ENCODE results near the gene DEPP1. TPM values are rescaled to one million over a fixed set of nuclear protein-coding genes. Genes with fewer than 3 reads are reported as not detected.

Gene DEPP1
- total and polyA plus RNA-seq, 2 of the 13 experiments (the other 11 are each of a cell fraction or from before 2014, with no cell fraction given): 14.8 to 270 TPM

DNA sequence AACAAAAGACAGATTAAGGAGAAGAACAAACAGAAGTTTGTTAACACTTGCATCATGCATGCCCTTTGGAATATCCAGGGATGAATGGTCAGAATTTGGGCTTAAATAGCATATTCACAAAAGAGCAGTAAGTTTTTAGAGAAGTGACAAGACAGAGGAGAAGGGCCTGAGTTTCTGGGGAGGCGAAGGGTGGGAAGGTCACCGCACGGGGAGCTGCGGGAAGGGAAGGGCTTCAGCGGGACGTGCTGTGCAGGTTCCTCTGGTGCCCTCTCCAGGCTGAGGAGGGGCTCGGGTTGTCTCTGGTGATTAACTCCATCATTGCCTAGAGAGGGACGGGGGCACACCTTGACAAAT, 11.7 kb upstream of the DEPP1 start:
- H3K36me3 ChIP-seq (replicated peaks in 1 of 2; ENCODE audit: control insufficient read depth in 1 of 2, insufficient read depth in 2 of 2, low read length in 2 of 2): peaks cover 17 to 42% of the 10 kb centered on the region in 2 experiments; a peak in 4 of 5 replicates
- H3K79me2 ChIP-seq (ENCODE audit: insufficient read depth, low read length): no peaks in the 10 kb centered on the region
- H3K9me3 ChIP-seq (ENCODE audit: low read length): no peaks in the 10 kb centered on the region
- peak overlapping the region; percentile 55 for H3K27ac ChIP-seq (ENCODE audit: extremely low read length, insufficient read depth, low read length)
- 0 out of 6 replicates have a peak overlapping the region, but pooled peaks of 1 of the 3 experiments have one; percentile 0 for H3K4me3 ChIP-seq (replicated peaks in 1 of 3; ENCODE audit: insufficient read depth in 1 of 3, low read depth in 2 of 3, low read length in 3 of 3)
- intact Hi-C loops (cut with micrococcal nuclease; ENCODE audit: unreplicated experiment): loop anchor here (5.0 kb wide), 1 partner anchor 58 kb away; no protein-coding TSS in a partner anchor
- peak overlapping the region; percentile 54 for H3K9ac ChIP-seq (ENCODE audit: insufficient read depth, low read depth, low read length)
- ChIA-PET CTCF (ENCODE audit: low intra/inter-chr PET ratio, low total read pairs) (interaction anchor here (0.9 to 2.2 kb wide), 2 partner anchors 27 to 57 kb away, joined by 4 to 16 read pairs; no protein-coding TSS in a partner anchor), POLR2A (interaction anchor here (1.1 to 12.0 kb wide), 7 partner anchors 9 to 58 kb away, joined by 3 to 863 read pairs (median 6); partner anchors contain the start of gene DEPP1)
- FAIRE-seq: peak; percentile 80
- no peak overlapping the region for H2AFZ ChIP-seq (ENCODE audit: low read length)
- H3K27me3 ChIP-seq (ENCODE audit: control insufficient read depth in 1 of 2, insufficient read depth in 2 of 2, low read length in 2 of 2): no peaks in the 10 kb centered on the region
- peak; percentile 71 for DNase-seq (ENCODE audit: low spot score)
- in situ Hi-C loops (cut with HindIII; ENCODE audit: extremely low pct_ligation_motif_present, low pct_unique_long_range_greater_than_20kb): no loop called here
- BruUV-seq (replicated peaks): no TSS peak
- WGBS (ENCODE audit: low lambda C conversion rate): 14% methylated on average over 8 of the region's 8 CpGs
- peak; percentile 86 for ATAC-seq
- peaks cover 75% of the 10 kb centered on the region for H3K4me1 ChIP-seq (ENCODE audit: insufficient read depth, low read length)
- H3K4me2 ChIP-seq (ENCODE audit: low read depth, low read length): peak overlapping the region; percentile 40
- H4K20me1 ChIP-seq (ENCODE audit: insufficient read depth, low read length): no peaks in the 10 kb centered on the region
- peak; percentile 32; the same call in 1 of the 2 replicates for TF ChIP-seq TCF7 (IDR thresholded peaks at IDR 0.05; ENCODE audit: low read depth)
- peak; percentile 49; the same call in 1 of the 2 replicates for TF ChIP-seq KLF6 (CRISPR knock-in tag; IDR thresholded peaks at IDR 0.05)
- TF ChIP-seq NFIC (IDR thresholded peaks at IDR 0.05; ENCODE audit: low read length): 0 out of 2 replicates have a peak, but pooled peaks have one; percentile 12
- 0 out of 2 replicates have a peak, but pooled peaks have one; percentile 37 for TF ChIP-seq RFXAP (CRISPR knock-in tag; IDR thresholded peaks at IDR 0.05; ENCODE audit: borderline replicate concordance)
- TF ChIP-seq HDAC2 (CRISPR knock-in tag; IDR thresholded peaks at IDR 0.05): peak; percentile 53; the same call in 1 of the 2 replicates
- no peak; the same call in 1 of the 2 replicates for TF ChIP-seq YEATS4 (CRISPR knock-in tag; IDR thresholded peaks at IDR 0.05; ENCODE audit: borderline replicate concordance)
- TF ChIP-seq GABPB1 (CRISPR knock-in tag; IDR thresholded peaks at IDR 0.05): 0 out of 2 replicates have a peak, but pooled peaks have one; percentile 18
- peak; percentile 35; the same call in 1 of the 2 replicates for TF ChIP-seq GATAD1 (CRISPR knock-in tag; IDR thresholded peaks at IDR 0.05)
- no peak for TF ChIP-seq ZNF550 (CRISPR knock-in tag; IDR thresholded peaks at IDR 0.05; ENCODE audit: borderline replicate concordance)
- TF ChIP-seq HNF4G (IDR thresholded peaks at IDR 0.05; ENCODE audit: borderline replicate concordance, low read depth, low read length): peak; percentile 81
- TF ChIP-seq HNF4G (CRISPR knock-in tag; IDR thresholded peaks at IDR 0.05; ENCODE audit: borderline replicate concordance, low read depth): peak; percentile 50; the same call in 1 of the 2 replicates
- 0 out of 2 replicates have a peak, but pooled peaks have one; percentile 7 for TF ChIP-seq ZNF34 (CRISPR knock-in tag; IDR thresholded peaks at IDR 0.05; ENCODE audit: borderline replicate concordance)
- peak; percentile 31; the same call in 1 of the 2 replicates for TF ChIP-seq ZNF792 (CRISPR knock-in tag; IDR thresholded peaks at IDR 0.05)
- peak; percentile 84 for TF ChIP-seq NCOA2 (CRISPR knock-in tag; IDR thresholded peaks at IDR 0.05)
- TF ChIP-seq ZSCAN12 (CRISPR knock-in tag; IDR thresholded peaks at IDR 0.05): 0 out of 2 replicates have a peak, but pooled peaks have one; percentile 61
- TF ChIP-seq, protein P1, sequence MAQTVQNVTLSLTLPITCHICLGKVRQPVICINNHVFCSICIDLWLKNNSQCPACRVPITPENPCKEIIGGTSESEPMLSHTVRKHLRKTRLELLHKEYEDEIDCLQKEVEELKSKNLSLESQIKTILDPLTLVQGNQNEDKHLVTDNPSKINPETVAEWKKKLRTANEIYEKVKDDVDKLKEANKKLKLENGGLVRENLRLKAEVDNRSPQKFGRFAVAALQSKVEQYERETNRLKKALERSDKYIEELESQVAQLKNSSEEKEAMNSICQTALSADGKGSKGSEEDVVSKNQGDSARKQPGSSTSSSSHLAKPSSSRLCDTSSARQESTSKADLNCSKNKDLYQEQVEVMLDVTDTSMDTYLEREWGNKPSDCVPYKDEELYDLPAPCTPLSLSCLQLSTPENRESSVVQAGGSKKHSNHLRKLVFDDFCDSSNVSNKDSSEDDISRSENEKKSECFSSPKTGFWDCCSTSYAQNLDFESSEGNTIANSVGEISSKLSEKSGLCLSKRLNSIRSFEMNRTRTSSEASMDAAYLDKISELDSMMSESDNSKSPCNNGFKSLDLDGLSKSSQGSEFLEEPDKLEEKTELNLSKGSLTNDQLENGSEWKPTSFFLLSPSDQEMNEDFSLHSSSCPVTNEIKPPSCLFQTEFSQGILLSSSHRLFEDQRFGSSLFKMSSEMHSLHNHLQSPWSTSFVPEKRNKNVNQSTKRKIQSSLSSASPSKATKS (CRISPR knock-in tag; IDR thresholded peaks at IDR 0.05): no peak
- TF ChIP-seq RAD21 (CRISPR knock-in tag; IDR thresholded peaks at IDR 0.05): peak; percentile 81
- no peak for TF ChIP-seq RBFOX2 (IDR thresholded peaks at IDR 0.05; ENCODE audit: low read depth, low read length)
- TF ChIP-seq, protein P2, sequence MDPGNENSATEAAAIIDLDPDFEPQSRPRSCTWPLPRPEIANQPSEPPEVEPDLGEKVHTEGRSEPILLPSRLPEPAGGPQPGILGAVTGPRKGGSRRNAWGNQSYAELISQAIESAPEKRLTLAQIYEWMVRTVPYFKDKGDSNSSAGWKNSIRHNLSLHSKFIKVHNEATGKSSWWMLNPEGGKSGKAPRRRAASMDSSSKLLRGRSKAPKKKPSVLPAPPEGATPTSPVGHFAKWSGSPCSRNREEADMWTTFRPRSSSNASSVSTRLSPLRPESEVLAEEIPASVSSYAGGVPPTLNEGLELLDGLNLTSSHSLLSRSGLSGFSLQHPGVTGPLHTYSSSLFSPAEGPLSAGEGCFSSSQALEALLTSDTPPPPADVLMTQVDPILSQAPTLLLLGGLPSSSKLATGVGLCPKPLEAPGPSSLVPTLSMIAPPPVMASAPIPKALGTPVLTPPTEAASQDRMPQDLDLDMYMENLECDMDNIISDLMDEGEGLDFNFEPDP (CRISPR knock-in tag; conservative IDR thresholded peaks at IDR 0.05): 0 out of 2 replicates have a peak, but pooled peaks have one; percentile 9
- TF ChIP-seq, protein P3, sequence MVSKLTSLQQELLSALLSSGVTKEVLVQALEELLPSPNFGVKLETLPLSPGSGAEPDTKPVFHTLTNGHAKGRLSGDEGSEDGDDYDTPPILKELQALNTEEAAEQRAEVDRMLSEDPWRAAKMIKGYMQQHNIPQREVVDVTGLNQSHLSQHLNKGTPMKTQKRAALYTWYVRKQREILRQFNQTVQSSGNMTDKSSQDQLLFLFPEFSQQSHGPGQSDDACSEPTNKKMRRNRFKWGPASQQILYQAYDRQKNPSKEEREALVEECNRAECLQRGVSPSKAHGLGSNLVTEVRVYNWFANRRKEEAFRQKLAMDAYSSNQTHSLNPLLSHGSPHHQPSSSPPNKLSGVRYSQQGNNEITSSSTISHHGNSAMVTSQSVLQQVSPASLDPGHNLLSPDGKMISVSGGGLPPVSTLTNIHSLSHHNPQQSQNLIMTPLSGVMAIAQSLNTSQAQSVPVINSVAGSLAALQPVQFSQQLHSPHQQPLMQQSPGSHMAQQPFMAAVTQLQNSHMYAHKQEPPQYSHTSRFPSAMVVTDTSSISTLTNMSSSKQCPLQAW (CRISPR knock-in tag; IDR thresholded peaks at IDR 0.05): peak; percentile 50; the same call in 1 of the 2 replicates
- peak; percentile 63; the same call in 1 of the 2 replicates for TF ChIP-seq ZNF501 (CRISPR knock-in tag; IDR thresholded peaks at IDR 0.05)
